ENCODE data around the gene CDT1.

The CDT1 gene

DNA sequence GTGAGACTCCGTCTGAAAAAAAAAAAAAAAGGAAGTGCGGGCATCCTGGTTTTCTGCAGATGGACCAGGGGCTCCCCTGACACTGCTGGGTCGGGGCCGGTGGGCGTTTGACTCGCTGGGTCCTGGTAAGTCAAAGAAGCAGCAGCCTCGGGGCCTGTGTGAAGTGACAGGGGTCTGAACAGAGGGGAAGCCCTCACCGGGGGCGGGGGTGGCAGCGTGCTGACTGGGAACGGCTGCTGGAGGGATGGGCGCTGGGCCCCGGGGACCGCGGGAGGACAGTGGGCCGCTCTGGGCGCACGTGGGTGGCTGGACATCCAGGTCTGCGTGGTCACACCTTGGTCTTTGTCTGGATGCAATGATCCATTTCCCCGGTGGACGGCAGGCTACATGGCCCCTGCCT, 45.0 kb downstream of the CDT1 start:
- TF ChIP-seq, protein P1, sequence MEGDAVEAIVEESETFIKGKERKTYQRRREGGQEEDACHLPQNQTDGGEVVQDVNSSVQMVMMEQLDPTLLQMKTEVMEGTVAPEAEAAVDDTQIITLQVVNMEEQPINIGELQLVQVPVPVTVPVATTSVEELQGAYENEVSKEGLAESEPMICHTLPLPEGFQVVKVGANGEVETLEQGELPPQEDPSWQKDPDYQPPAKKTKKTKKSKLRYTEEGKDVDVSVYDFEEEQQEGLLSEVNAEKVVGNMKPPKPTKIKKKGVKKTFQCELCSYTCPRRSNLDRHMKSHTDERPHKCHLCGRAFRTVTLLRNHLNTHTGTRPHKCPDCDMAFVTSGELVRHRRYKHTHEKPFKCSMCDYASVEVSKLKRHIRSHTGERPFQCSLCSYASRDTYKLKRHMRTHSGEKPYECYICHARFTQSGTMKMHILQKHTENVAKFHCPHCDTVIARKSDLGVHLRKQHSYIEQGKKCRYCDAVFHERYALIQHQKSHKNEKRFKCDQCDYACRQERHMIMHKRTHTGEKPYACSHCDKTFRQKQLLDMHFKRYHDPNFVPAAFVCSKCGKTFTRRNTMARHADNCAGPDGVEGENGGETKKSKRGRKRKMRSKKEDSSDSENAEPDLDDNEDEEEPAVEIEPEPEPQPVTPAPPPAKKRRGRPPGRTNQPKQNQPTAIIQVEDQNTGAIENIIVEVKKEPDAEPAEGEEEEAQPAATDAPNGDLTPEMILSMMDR (IDR thresholded peaks at IDR 0.05; ENCODE audit: borderline replicate concordance, control extremely low read depth, extremely low read depth, insufficient read depth, missing control alignments) = no peak
- in situ Hi-C loops (cut with MboI; ENCODE audit: low sequenced_read_pairs, unreplicated experiment) = no loop called here
- DNase-seq (ENCODE audit: low spot score) = no peak

- TF ChIP-seq, protein P1 (IDR thresholded peaks at IDR 0.05; ENCODE audit: borderline replicate concordance, control extremely low read depth, extremely low read depth, insufficient read depth, missing control alignments) = no peak
- in situ Hi-C loops (cut with MboI; ENCODE audit: low sequenced_read_pairs, unreplicated experiment) = no loop called here
- DNase-seq (ENCODE audit: low spot score) = no peak
Observed at GRCh38 chr16:88850531-88851199, 47.1 kb downstream of the CDT1 start.

- in situ Hi-C loops (cut with MboI; ENCODE audit: low sequenced_read_pairs, unreplicated experiment) = no loop called here
- DNase-seq (ENCODE audit: low spot score) = no peak
- TF ChIP-seq, protein P1 (IDR thresholded peaks at IDR 0.05; ENCODE audit: borderline replicate concordance, control extremely low read depth, extremely low read depth, insufficient read depth, missing control alignments) = no peak
Observed at GRCh38 chr16:88851616-88852015, 48.0 kb downstream of the CDT1 start.

DNA sequence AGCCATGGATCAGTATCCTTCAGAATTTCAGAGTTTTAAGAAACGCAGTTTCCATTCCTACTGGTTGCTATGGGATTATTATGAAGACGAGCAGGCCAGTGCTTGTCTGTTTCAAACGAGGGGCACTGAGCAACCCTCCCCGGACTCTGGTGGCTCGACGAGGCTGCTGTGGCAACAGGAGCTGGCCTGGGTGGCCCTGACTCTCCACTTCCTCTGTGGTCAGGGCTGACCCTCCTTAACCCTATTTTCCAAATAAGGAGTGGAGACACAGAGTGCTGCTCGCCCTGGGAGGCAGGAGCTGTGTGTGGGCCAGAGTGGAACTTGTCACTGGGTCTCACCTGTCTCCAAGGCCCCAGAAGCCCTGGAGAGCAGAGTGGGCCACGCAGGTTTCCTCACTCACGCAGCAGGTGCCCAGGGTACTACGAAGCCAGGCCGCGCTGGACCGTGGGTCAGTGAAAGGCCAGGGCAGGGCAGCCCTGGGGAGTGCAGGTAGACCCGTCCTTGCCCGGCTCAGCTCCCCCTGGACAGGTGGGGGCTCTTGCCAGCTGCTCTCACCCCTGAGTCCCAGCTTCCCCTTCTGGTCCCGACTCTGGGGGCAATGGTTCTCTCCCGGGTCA, 49.8 kb downstream of the CDT1 start:
- DNase-seq (ENCODE audit: low spot score) = no peak
- TF ChIP-seq, protein P1 (IDR thresholded peaks at IDR 0.05; ENCODE audit: borderline replicate concordance, control extremely low read depth, extremely low read depth, insufficient read depth, missing control alignments) = no peak
- in situ Hi-C loops (cut with MboI; ENCODE audit: low sequenced_read_pairs, unreplicated experiment) = no loop called here

DNA sequence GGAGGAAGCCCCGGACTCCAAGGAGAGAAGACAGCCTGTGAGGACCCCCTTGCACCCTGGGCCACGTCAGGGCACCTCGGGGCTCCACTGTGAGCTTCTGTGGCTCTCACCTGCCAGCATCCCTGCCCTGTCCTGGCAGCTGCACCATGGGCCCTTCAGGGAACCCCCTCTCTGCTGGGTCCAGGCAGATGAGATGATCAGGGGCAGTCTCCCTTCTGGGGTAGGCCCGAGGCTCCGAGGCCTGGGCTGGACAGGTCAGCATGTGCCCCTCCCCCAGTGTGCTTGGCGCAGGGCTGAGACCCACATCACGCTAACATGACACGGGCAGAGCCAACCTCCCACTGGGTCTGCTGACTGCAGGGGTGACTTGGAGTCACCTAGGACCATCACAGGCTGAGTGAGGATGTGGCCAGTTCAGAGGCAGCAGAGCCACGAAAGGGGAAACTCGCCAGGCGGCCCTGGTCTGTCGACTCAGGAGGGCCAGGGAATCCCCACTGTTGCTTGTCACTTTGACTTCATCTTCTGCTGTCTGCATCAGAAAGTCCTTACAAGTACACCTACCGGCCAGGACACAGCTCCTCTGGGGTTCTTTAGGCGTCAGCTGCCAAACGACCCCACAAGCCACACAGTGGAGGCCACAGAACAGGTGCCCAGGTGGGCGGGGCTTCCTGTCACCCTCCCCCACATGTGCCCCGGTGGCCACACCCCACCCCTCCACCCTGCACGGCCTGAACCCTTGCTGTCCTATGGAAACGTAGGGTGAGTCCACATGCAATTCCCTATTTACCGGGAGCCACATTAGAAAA, 50.9 kb downstream of the CDT1 start:
- TF ChIP-seq, protein P1 (IDR thresholded peaks at IDR 0.05; ENCODE audit: borderline replicate concordance, control extremely low read depth, extremely low read depth, insufficient read depth, missing control alignments) = no peak
- peak; percentile 81 for DNase-seq (ENCODE audit: low spot score)
- in situ Hi-C loops (cut with MboI; ENCODE audit: low sequenced_read_pairs, unreplicated experiment) = no loop called here

GRCh38 chr16:88855176-88855575, 51.6 kb downstream of the CDT1 start:
- in situ Hi-C loops (cut with MboI; ENCODE audit: low sequenced_read_pairs, unreplicated experiment) = no loop called here
- DNase-seq (ENCODE audit: low spot score) = no peak
- TF ChIP-seq, protein P1 (IDR thresholded peaks at IDR 0.05; ENCODE audit: borderline replicate concordance, control extremely low read depth, extremely low read depth, insufficient read depth, missing control alignments) = no peak

Data from GM13976 (cell line).